H1 (cell line): ENCODE data around the gene ATP6V1A. TPM values are rescaled to one million over a fixed set of nuclear protein-coding genes. Genes with fewer than 3 reads are reported as not detected.

Source experiments
- CTCF ChIA-PET: fragments of 300-600 bp; sonication (Branson Sonifier 250); formaldehyde crosslinking; loops from one replicate; lab custom pipeline; 2021; ENCODE audit not compliant: partially characterized antibody; lab: Charles Lee
- POLR2A ChIA-PET: fragments of 300-600 bp; sonication (Branson Sonifier 250); formaldehyde crosslinking; loops from one replicate; lab custom pipeline; 2021; ENCODE audit warnings: inconsistent platforms; ENCODE audit not compliant: partially characterized antibody; lab: Charles Lee
- DNase-seq, 2 experiments: peaks; one replicate each; pipeline versions ENCODE4 v3.0.0 to v3.0.0-alpha.2; 2010 to 2022; ENCODE audit warnings: low spot score in 2 of 2, low read depth in 1 of 2, mixed read lengths in 1 of 2
- FAIRE-seq: peaks from 2 replicates; lab custom pipeline; 2011; peaks lifted over from hg19 to GRCh38; lab: Jason Lieb, UNC
- H2AFZ ChIP-seq: 2 replicates; pipeline ENCODE4 v1.8.1; 2012; ENCODE audit warnings: low read length, inconsistent platforms
- H2AK5ac ChIP-seq: 2 replicates; pipeline ENCODE4 v1.6.1; 2013; ENCODE audit warnings: low read depth, low read length
- H2BK120ac ChIP-seq: replicated peaks from 2 replicates; pipeline ENCODE3; 2013; ENCODE audit warnings: low read depth, low read length, inconsistent platforms
- H2BK12ac ChIP-seq: 2 replicates; pipeline ENCODE4 v1.6.1; 2013; ENCODE audit warnings: low read depth, low read length
- H2BK15ac ChIP-seq: 2 replicates; pipeline ENCODE4 v1.6.1; 2013; ENCODE audit warnings: low read length
- H2BK20ac ChIP-seq: 2 replicates; pipeline ENCODE4 v1.6.1; 2013; ENCODE audit warnings: low read length
- H2BK5ac ChIP-seq: 2 replicates; pipeline ENCODE4 v1.6.1; 2013; ENCODE audit warnings: low read depth, low read length
- H3K14ac ChIP-seq: 2 replicates; pipeline ENCODE4 v1.6.1; 2013; ENCODE audit warnings: inconsistent platforms; ENCODE audit not compliant: insufficient read length
- H3K18ac ChIP-seq: 2 replicates; pipeline ENCODE4 v1.6.1; 2013; ENCODE audit warnings: low read length; ENCODE audit errors: extremely low read depth
- H3K23ac ChIP-seq: 2 replicates; pipeline ENCODE4 v1.6.1; 2013; ENCODE audit warnings: inconsistent platforms; ENCODE audit not compliant: insufficient read length
- H3K23me2 ChIP-seq: 2 replicates; pipeline ENCODE4 v1.6.1; 2013; ENCODE audit warnings: low read depth, low read length
- H3K27ac ChIP-seq: 2 replicates; pipeline ENCODE4 v1.6.1; 2011; ENCODE audit warnings: low read depth, low read length, inconsistent platforms
- H3K27me3 ChIP-seq, 4 experiments: replicated peaks in 1 of 4; 1 replicate in 1 of 4; 2 replicates in 3 of 4; pipeline versions ENCODE4 v1.6.1 to v1.8.1; 2011 to 2013; ENCODE audit warnings: low read length in 3 of 4, mild to moderate bottlenecking in 3 of 4, inconsistent platforms in 2 of 4, mixed read lengths in 2 of 4, moderate library complexity in 1 of 4; ENCODE audit not compliant: control insufficient read depth in 3 of 4, insufficient read depth in 3 of 4; ENCODE audit errors: extremely low read depth in 1 of 4
- H3K36me3 ChIP-seq, 4 experiments: 2 replicates each; pipeline versions ENCODE4 v1.6.1 to v1.8.1; 2011 to 2013; ENCODE audit warnings: mild to moderate bottlenecking in 4 of 4, low read length in 3 of 4, moderate library complexity in 2 of 4, control low read depth in 1 of 4, inconsistent platforms in 1 of 4; ENCODE audit not compliant: insufficient read depth in 4 of 4, control insufficient read depth in 2 of 4
- H3K4ac ChIP-seq: replicated peaks from 2 replicates; pipeline ENCODE3; 2013; ENCODE audit warnings: low read length, low read depth, mixed read lengths, inconsistent platforms; ENCODE audit not compliant: insufficient read length
- H3K4me1 ChIP-seq, 4 experiments: replicated peaks in 1 of 4; 1 replicate in 1 of 4; 2 replicates in 3 of 4; pipeline versions ENCODE4 v1.6.1 to v1.8.1; 2011 to 2013; ENCODE audit warnings: low read length in 3 of 4, inconsistent platforms in 2 of 4, mixed read lengths in 1 of 4; ENCODE audit not compliant: insufficient read depth in 4 of 4, control insufficient read depth in 3 of 4
- H3K4me2 ChIP-seq, 2 experiments: 2 replicates each; pipeline versions ENCODE4 v1.6.1 to v1.8.1; 2011 to 2013; ENCODE audit warnings: low read depth in 2 of 2, low read length in 2 of 2, control low read depth in 1 of 2, inconsistent platforms in 1 of 2, mild to moderate bottlenecking in 1 of 2; ENCODE audit not compliant: insufficient read depth in 1 of 2
- H3K4me3 ChIP-seq, 4 experiments: fragments of 200-600, 300-600 bp in 1 of 4; sonication (generic), shearing (Covaris generic), sonication (Bioruptor Twin) in 1 of 4; 2 replicates each; pipeline versions ENCODE4 v1.5.1 to v1.8.1; 2011 to 2016; ENCODE audit warnings: low read length in 4 of 4, low read depth in 3 of 4, control low read depth in 2 of 4, inconsistent platforms in 2 of 4, mild to moderate bottlenecking in 2 of 4, mixed read lengths in 1 of 4, moderate library complexity in 1 of 4; ENCODE audit not compliant: insufficient read depth in 2 of 4; ENCODE audit errors: extremely low read depth in 1 of 4
- H3K56ac ChIP-seq: replicated peaks from 2 replicates; pipeline ENCODE3; 2013; ENCODE audit warnings: low read depth, mild to moderate bottlenecking, mixed read lengths, low read length, inconsistent platforms; ENCODE audit not compliant: insufficient read length
- H3K79me1 ChIP-seq: 2 replicates; pipeline ENCODE4 v1.6.1; 2013; ENCODE audit warnings: low read depth, low read length, control low read depth
- H3K79me2 ChIP-seq, 2 experiments: 2 replicates each; pipeline versions ENCODE4 v1.6.1 to v1.8.1; 2012 to 2013; ENCODE audit warnings: low read length in 2 of 2, mild to moderate bottlenecking in 2 of 2, inconsistent platforms in 1 of 2; ENCODE audit not compliant: insufficient read depth in 2 of 2, control insufficient read depth in 1 of 2
- H3K9ac ChIP-seq, 4 experiments: replicated peaks in 1 of 4; 1 replicate in 1 of 4; 2 replicates in 3 of 4; pipeline versions ENCODE4 v1.6.1 to v1.8.1; 2011 to 2013; ENCODE audit warnings: low read depth in 3 of 4, low read length in 3 of 4, control low read depth in 2 of 4, mild to moderate bottlenecking in 2 of 4, moderate library complexity in 2 of 4, inconsistent platforms in 1 of 4; ENCODE audit errors: extremely low read depth in 1 of 4
- H3K9me3 ChIP-seq, 2 experiments: 2 replicates each; pipeline versions ENCODE4 v1.6.1 to v1.8.1; 2012 to 2013; ENCODE audit warnings: mild to moderate bottlenecking in 2 of 2, moderate library complexity in 2 of 2, control low read depth in 1 of 2, inconsistent platforms in 1 of 2, low read depth in 1 of 2, low read length in 1 of 2, mixed read lengths in 1 of 2; ENCODE audit not compliant: insufficient read depth in 2 of 2
- H4K20me1 ChIP-seq, 2 experiments: replicated peaks in 1 of 2; 2 replicates each; pipeline versions ENCODE3 to v1.8.1; 2011 to 2013; ENCODE audit warnings: inconsistent platforms in 2 of 2, low read length in 2 of 2, mild to moderate bottlenecking in 1 of 2; ENCODE audit not compliant: insufficient read depth in 2 of 2, control insufficient read depth in 1 of 2
- H4K5ac ChIP-seq: 2 replicates; pipeline ENCODE4 v1.6.1; 2013; ENCODE audit warnings: low read length, low read depth, mixed read lengths, inconsistent platforms; ENCODE audit not compliant: insufficient read length
- H4K8ac ChIP-seq: 2 replicates; pipeline ENCODE4 v1.8.0; 2013; ENCODE audit warnings: mild to moderate bottlenecking, moderate library complexity, low read length, inconsistent platforms; ENCODE audit not compliant: insufficient read depth; ENCODE audit errors: extremely low read depth
- H4K91ac ChIP-seq: replicated peaks from 2 replicates; pipeline ENCODE3; 2013; ENCODE audit warnings: low read length, mixed read lengths, inconsistent platforms; ENCODE audit not compliant: insufficient read length
- ASH2L ChIP-seq: fragments of 200-600, 300-600 bp; sonication (generic); IDR thresholded peaks from one replicate; pipeline ENCODE4 v1.7.1; 2017; ENCODE audit warnings: low read length
- CREB1 ChIP-seq: IDR thresholded peaks from 2 replicates; pipeline ENCODE4 v1.6.1; 2012; ENCODE audit warnings: inconsistent platforms
- CTBP2 ChIP-seq: IDR thresholded peaks from 2 replicates; pipeline ENCODE4 v1.7.0; 2011; ENCODE audit warnings: borderline replicate concordance, mild to moderate bottlenecking, moderate library complexity, mixed read lengths, low read length; ENCODE audit not compliant: insufficient read depth, insufficient read length
- HDAC2 ChIP-seq, 2 experiments: fragments of 300-600 bp in 1 of 2; sonication (generic) in 1 of 2; IDR thresholded peaks; 2 replicates each; pipeline ENCODE4 v1.6.1; 2011 to 2012; ENCODE audit warnings: low read depth in 2 of 2, low read length in 2 of 2, mild to moderate bottlenecking in 2 of 2, moderate library complexity in 2 of 2, borderline replicate concordance in 1 of 2, inconsistent platforms in 1 of 2
- KDM5A ChIP-seq: fragments of 200-600 bp; IDR thresholded peaks from 2 replicates; pipeline ENCODE4 v1.7.1; 2012; ENCODE audit warnings: mild to moderate bottlenecking, low read length, inconsistent platforms, mixed read lengths
- PHF8 ChIP-seq: fragments of 200-600 bp; sonication (generic); conservative IDR thresholded peaks from 2 replicates; pipeline ENCODE4 v1.7.1; 2012; ENCODE audit warnings: low read depth, mild to moderate bottlenecking, inconsistent platforms, low read length, moderate library complexity
- POLR2A ChIP-seq, 2 experiments: IDR thresholded peaks; 1 replicate in 1 of 2; 2 replicates in 1 of 2; pipeline ENCODE4 v1.6.1; 2011; ENCODE audit warnings: low read depth in 2 of 2, low read length in 2 of 2, mild to moderate bottlenecking in 2 of 2; ENCODE audit errors: control extremely low read depth in 1 of 2
- RAD21 ChIP-seq, 2 experiments: IDR thresholded peaks in 1 of 2; conservative IDR thresholded peaks in 1 of 2; 2 replicates each; pipeline ENCODE4 v1.6.1; 2011; ENCODE audit warnings: low read depth in 2 of 2, low read length in 2 of 2, improper control_type of control experiment in 1 of 2, inconsistent platforms in 1 of 2, mild to moderate bottlenecking in 1 of 2, moderate library complexity in 1 of 2
- SIN3A ChIP-seq, 2 experiments: IDR thresholded peaks in 1 of 2; conservative IDR thresholded peaks in 1 of 2; 2 replicates each; pipeline ENCODE4 v1.6.1; 2011 to 2012; ENCODE audit warnings: low read length in 2 of 2, improper control_type of control experiment in 1 of 2, low read depth in 1 of 2, mild to moderate bottlenecking in 1 of 2
- SIX5 ChIP-seq: IDR thresholded peaks from 2 replicates; pipeline ENCODE4 v1.6.1; 2011; ENCODE audit warnings: mild to moderate bottlenecking, low read depth, low read length
- TEAD4 ChIP-seq: IDR thresholded peaks from 2 replicates; pipeline ENCODE4 v1.6.1; 2012; ENCODE audit warnings: low read depth, low read length, inconsistent platforms, mixed read lengths
- YY1 ChIP-seq: IDR thresholded peaks from 2 replicates; pipeline ENCODE4 v1.6.1; 2011; ENCODE audit warnings: low read depth, mild to moderate bottlenecking, low read length
- WGBS, 2 experiments: shearing (Covaris generic) in 1 of 2; methylation state at CpG; one replicate each; pipeline versions ENCODE4 v1.1.6 to v1.1.7; 2013 to 2015; ENCODE audit warnings: low lambda C conversion rate in 2 of 2, mixed read lengths in 2 of 2, inconsistent platforms in 1 of 2, low coverage in 1 of 2, missing lambda C conversion rate in 1 of 2; ENCODE audit not compliant: insufficient replicate concordance in 2 of 2, insufficient coverage in 1 of 2, insufficient read length in 1 of 2; ENCODE audit errors: extremely low coverage in 1 of 2, missing lambda C conversion rate in 1 of 2; 5-methylcytosine and 5-hydroxymethylcytosine counted together
- polyA plus RNA-seq, 7 experiments: library from polyadenylated mRNA; depleted of rRNA in 3 of 7; stranded (reverse) in 5 of 7; unstranded in 2 of 7; fragments of >200 nt in 5 of 7; fragments of 200-250 nt in 2 of 7; gene quantifications; 1 replicate in 5 of 7; 2 replicates in 1 of 7; 4 replicates in 1 of 7; pipeline versions ENCODE4 v1.2.1 to v1.2.3, GENCODE V29; 2011 to 2013; ENCODE audit warnings: missing spikeins in 2 of 7, mixed read lengths in 2 of 7
- total RNA-seq: library from RNA; stranded (reverse); fragmentation: NEBNext Ultra II Directional; extraction: Animal tissue kit (Norgen Biotek cat#: 25700); gene quantifications from 2 replicates; pipeline ENCODE4 v1.2.1, GENCODE V29; 2021

The ATP6V1A gene
- total and polyA plus RNA-seq, 2 of the 8 experiments (the other 6 are each of a cell fraction or from before 2014, with no cell fraction given) = 15.4 to 90.9 TPM

GRCh38 chr3:113838631-113839209, 91.9 kb downstream of the ATP6V1A start, which contains the start of gene GRAMD1C:
Gene GRAMD1C (plus strand): TSS chr3:113838788. CDS start chr3:113838910, 122 bp downstream.
- H3K14ac ChIP-seq = no peak within 1 kb of the TSS
- no peak within 1 kb of the TSS for H2BK5ac ChIP-seq
- CTCF ChIA-PET = interaction anchor here (0.6 to 2.8 kb wide), 12 partner anchors 9 to 1395 kb away, joined by 3 to 18 read pairs (median 5); partner anchors contain the start of gene ATP6V1A
- peak within 1 kb of the TSS; percentile 30 for H3K56ac ChIP-seq
- no peaks in the 10 kb centered on the region for H3K4me1 ChIP-seq
- H4K8ac ChIP-seq = peak within 1 kb of the TSS; percentile 65; the same call in 1 of the 2 replicates
- no peak within 1 kb of the TSS for H4K5ac ChIP-seq
- H3K23ac ChIP-seq = no peak within 1 kb of the TSS
- no peaks in the 10 kb centered on the region for H3K9me3 ChIP-seq
- POLR2A ChIA-PET = no interaction called here
- no peaks in the 10 kb centered on the region for H3K79me1 ChIP-seq
- H3K9ac ChIP-seq = peak within 1 kb of the TSS in 2 of 4 experiments; percentile 37 to 59; a peak in 3 of 7 replicates
- no peak within 1 kb of the TSS for H3K18ac ChIP-seq
- H2BK15ac ChIP-seq = no peak within 1 kb of the TSS
- no peak within 1 kb of the TSS for H2BK120ac ChIP-seq
- H3K23me2 ChIP-seq = no peaks in the 10 kb centered on the region
- H2AK5ac ChIP-seq = no peak within 1 kb of the TSS; the same call in 1 of the 2 replicates
- no peaks in the 10 kb centered on the region for H3K36me3 ChIP-seq
- DNase-seq (peak; percentile 72 to 90), FAIRE-seq (no peak)
- H3K4me2 ChIP-seq = peak within 1 kb of the TSS; percentile 59 to 94
- WGBS, 2 experiments = 2% methylated on average over 43 of the region's 48 CpGs; no CpG with 5 or more reads in 1 of the 2 experiments
- no peaks in the 10 kb centered on the region for H3K79me2 ChIP-seq
- no peaks in the 10 kb centered on the region for H4K20me1 ChIP-seq
- peak within 1 kb of the TSS; percentile 46 to 83 (median 73) for H3K4me3 ChIP-seq
- 0 out of 2 replicates have a peak within 1 kb of the TSS, but pooled peaks have one; percentile 33 for H2BK12ac ChIP-seq
- no peak within 1 kb of the TSS for H2BK20ac ChIP-seq
- no peak within 1 kb of the TSS for H4K91ac ChIP-seq
- no peak within 1 kb of the TSS for H3K4ac ChIP-seq
- H3K27me3 ChIP-seq = no peaks in the 10 kb centered on the region
- H3K27ac ChIP-seq = no peak within 1 kb of the TSS
- H2AFZ ChIP-seq = peak within 1 kb of the TSS; percentile 98
- peak; percentile 71; the same call in 1 of the 2 replicates for TF ChIP-seq CREB1
- peak; percentile 75 to 87 for TF ChIP-seq RAD21 (IDR thresholded peaks at IDR 0.05 in 1 of 2, conservative IDR thresholded peaks at IDR 0.05 in 1 of 2; ENCODE audit: low read depth in 2 of 2, low read length in 2 of 2)
- no peak for TF ChIP-seq SIX5
- 0 out of 2 replicates have a peak, but pooled peaks have one; percentile 31 for TF ChIP-seq PHF8
- no peak for TF ChIP-seq POLR2A (IDR thresholded peaks at IDR 0.05; ENCODE audit: control extremely low read depth in 1 of 2, low read depth in 2 of 2, low read length in 2 of 2)
- no peak for TF ChIP-seq HDAC2 (IDR thresholded peaks at IDR 0.05; ENCODE audit: borderline replicate concordance in 1 of 2, low read depth in 2 of 2, low read length in 2 of 2)
- TF ChIP-seq ASH2L = peak; percentile 88
- TF ChIP-seq CTBP2 = peak; percentile 70
- no peak for TF ChIP-seq SIN3A (conservative IDR thresholded peaks at IDR 0.05 in 1 of 2, IDR thresholded peaks at IDR 0.05 in 1 of 2; ENCODE audit: low read depth in 1 of 2, low read length in 2 of 2)
- TF ChIP-seq KDM5A = no peak
- peak; percentile 55; the same call in 1 of the 2 replicates for TF ChIP-seq YY1
- peak; percentile 79; the same call in 1 of the 2 replicates for TF ChIP-seq TEAD4
